ENCODE data around the gene MTTP. TPM values are rescaled to one million over a fixed set of nuclear protein-coding genes. Genes with fewer than 3 reads are reported as not detected.
A peak's percentile ranks its signal among the peaks of the same experiment; 100 is the strongest.
"Not testable (repeated sequence)": the region's sequence is repeated elsewhere in the genome, so short reads cannot be mapped to it uniquely, and the experiment has no call there.

MTTP gene
- polyA plus RNA-seq: not detected

- Mint-ChIP-seq H3K27ac (no peak within 1 kb of the TSS), H3K4me3 (no peak within 1 kb of the TSS), H3K27me3 (ENCODE audit: low read depth in 3 of 3) (peaks cover 5 to 13% (median 7%) of the 10 kb centered on the region in 3 donors), H3K4me1 (no peaks in the 10 kb centered on the region), H3K36me3 (no peaks in the 10 kb centered on the region), H3K9me3 (no peaks in the 10 kb centered on the region)
- DNase-seq: no peak
Measured at GRCh38 chr4:99574530-99575324, at the start of gene MTTP. Gene MTTP, plus strand, starts transcription at chr4:99574824. Its CDS starts 86 bp downstream, at chr4:99574910.

GRCh38 chr4:99529228-99529627, 45.4 kb upstream of the MTTP start:
- H3K4me1 Mint-ChIP-seq: no peaks in the 10 kb centered on the region
- DNase-seq: no peak
- H3K9me3 Mint-ChIP-seq: peaks cover 0 to 2% (median 0%) of the 10 kb centered on the region in 6 donors
- H3K27ac Mint-ChIP-seq: no peak overlapping the region
- peaks cover 0 to 2% (median 1%) of the 10 kb centered on the region in 3 donors for H3K27me3 Mint-ChIP-seq (ENCODE audit: low read depth in 3 of 3)
- H3K36me3 Mint-ChIP-seq: no peaks in the 10 kb centered on the region
- H3K4me3 Mint-ChIP-seq: no peak overlapping the region

- Mint-ChIP-seq H3K27me3 (ENCODE audit: low read depth in 3 of 3) (peaks cover 0 to 2% (median 1%) of the 10 kb centered on the region in 3 donors), H3K27ac (no peak overlapping the region), H3K36me3 (no peaks in the 10 kb centered on the region), H3K9me3 (peaks cover 0 to 2% (median 0%) of the 10 kb centered on the region in 6 donors), H3K4me3 (no peak overlapping the region), H3K4me1 (no peaks in the 10 kb centered on the region)
- DNase-seq: no peak
Measured at GRCh38 chr4:99529956-99530355, 44.7 kb upstream of the MTTP start.

GRCh38 chr4:99534699-99535098, 39.9 kb upstream of the MTTP start:
- H3K36me3 Mint-ChIP-seq; H3K4me1 Mint-ChIP-seq; H3K4me3 Mint-ChIP-seq; H3K27me3 Mint-ChIP-seq (ENCODE audit: low read depth in 3 of 3); H3K9me3 Mint-ChIP-seq; DNase-seq; H3K27ac Mint-ChIP-seq: not testable (repeated sequence)

GRCh38 chr4:99536271-99536670, 38.4 kb upstream of the MTTP start:
- peaks cover 0 to 4% (median 0%) of the 10 kb centered on the region in 6 donors for H3K9me3 Mint-ChIP-seq
- no peaks in the 10 kb centered on the region for H3K4me1 Mint-ChIP-seq
- no peaks in the 10 kb centered on the region for H3K36me3 Mint-ChIP-seq
- no peak for DNase-seq
- H3K27ac Mint-ChIP-seq: no peak overlapping the region
- H3K27me3 Mint-ChIP-seq (ENCODE audit: low read depth in 3 of 3): peaks cover 0 to 9% (median 0%) of the 10 kb centered on the region in 3 donors
- no peak overlapping the region for H3K4me3 Mint-ChIP-seq

- Mint-ChIP-seq H3K4me3 (no peak overlapping the region), H3K36me3 (no peaks in the 10 kb centered on the region), H3K4me1 (no peaks in the 10 kb centered on the region), H3K27me3 (ENCODE audit: low read depth in 3 of 3) (peaks cover 0 to 9% (median 0%) of the 10 kb centered on the region in 3 donors), H3K9me3 (peaks cover 0 to 4% (median 0%) of the 10 kb centered on the region in 6 donors), H3K27ac (no peak overlapping the region)
- DNase-seq: no peak
Measured at GRCh38 chr4:99536848-99537247, 37.8 kb upstream of the MTTP start.

- H3K27me3 Mint-ChIP-seq (ENCODE audit: low read depth in 3 of 3): peaks cover 0 to 9% (median 1%) of the 10 kb centered on the region in 3 donors
- peaks cover 0 to 4% (median 0%) of the 10 kb centered on the region in 6 donors for H3K9me3 Mint-ChIP-seq
- H3K4me3 Mint-ChIP-seq: no peak overlapping the region
- H3K27ac Mint-ChIP-seq: no peak overlapping the region
- no peak for DNase-seq
- H3K36me3 Mint-ChIP-seq: no peaks in the 10 kb centered on the region
- H3K4me1 Mint-ChIP-seq: no peaks in the 10 kb centered on the region
Measured at GRCh38 chr4:99537674-99538073, 37.0 kb upstream of the MTTP start.

- H3K27ac Mint-ChIP-seq: no peak overlapping the region
- DNase-seq: no peak
Measured at GRCh38 chr4:99540277-99540939, 34.2 kb upstream of the MTTP start.

GRCh38 chr4:99552872-99553271, 21.8 kb upstream of the MTTP start:
- H3K4me3 Mint-ChIP-seq: no peak overlapping the region
- no peaks in the 10 kb centered on the region for H3K27me3 Mint-ChIP-seq (ENCODE audit: low read depth in 3 of 3)
- no peaks in the 10 kb centered on the region for H3K9me3 Mint-ChIP-seq
- no peaks in the 10 kb centered on the region for H3K4me1 Mint-ChIP-seq
- DNase-seq: no peak
- H3K36me3 Mint-ChIP-seq: peaks cover 11 to 35% (median 17%) of the 10 kb centered on the region in 3 donors
- no peak overlapping the region for H3K27ac Mint-ChIP-seq

More at GRCh38 chr4:99540277-99540939, 34.2 kb upstream of the MTTP start:
- Mint-ChIP-seq H3K4me1 (no peaks in the 10 kb centered on the region), H3K27me3 (ENCODE audit: low read depth in 3 of 3) (peaks cover 0 to 9% (median 2%) of the 10 kb centered on the region in 3 donors), H3K9me3 (peaks cover 0 to under 1% (median 0%) of the 10 kb centered on the region in 6 donors), H3K36me3 (peaks cover 0 to 2% (median 0%) of the 10 kb centered on the region in 3 donors), H3K4me3 (no peak overlapping the region)

GRCh38 chr4:99563310-99564186, 11.1 kb upstream of the MTTP start, which contains the start of gene TRMT10A:
Gene TRMT10A, minus strand, starts transcription at chr4:99564039. Its CDS starts 4,701 bp downstream, at chr4:99559338.
- Mint-ChIP-seq H3K9me3 (no peaks in the 10 kb centered on the region), H3K36me3 (peaks cover 0 to 4% (median 0%) of the 10 kb centered on the region in 3 donors), H3K4me3 (peak within 1 kb of the TSS; percentile 95 to 98 (median 98)), H3K27me3 (ENCODE audit: low read depth in 3 of 3) (peaks cover 19 to 31% (median 20%) of the 10 kb centered on the region in 3 donors), H3K4me1 (peaks cover 14 to 32% of the 10 kb centered on the region in 2 donors), H3K27ac (peak within 1 kb of the TSS; percentile 99 to 100 (median 100))
- DNase-seq: peak; percentile 95

GRCh38 chr4:99564921-99565320, 9.7 kb upstream of the MTTP start:
- Mint-ChIP-seq H3K9me3 (peaks cover 0 to 2% (median 0%) of the 10 kb centered on the region in 6 donors), H3K4me3 (peak overlapping the region; percentile 1 to 63 (median 21)), H3K36me3 (peaks cover 0 to 4% (median 0%) of the 10 kb centered on the region in 3 donors), H3K27me3 (ENCODE audit: low read depth in 3 of 3) (peaks cover 20 to 31% (median 20%) of the 10 kb centered on the region in 3 donors), H3K4me1 (peaks cover 14 to 32% of the 10 kb centered on the region in 2 donors), H3K27ac (peak overlapping the region in 1 of 6 donors; percentile 39)
- DNase-seq: no peak

- Mint-ChIP-seq H3K9me3 (peaks cover 0 to 2% (median 0%) of the 10 kb centered on the region in 6 donors), H3K27me3 (ENCODE audit: low read depth in 3 of 3) (peaks cover 9 to 13% (median 11%) of the 10 kb centered on the region in 3 donors), H3K36me3 (no peaks in the 10 kb centered on the region), H3K27ac (no peak overlapping the region), H3K4me1 (no peaks in the 10 kb centered on the region), H3K4me3 (no peak overlapping the region)
- DNase-seq: no peak
Measured at GRCh38 chr4:99571883-99572282, 2.7 kb upstream of the MTTP start.

GRCh38 chr4:99572527-99573240, 1.9 kb upstream of the MTTP start:
- Mint-ChIP-seq H3K4me1 (no peaks in the 10 kb centered on the region), H3K9me3 (peaks cover 0 to 2% (median 0%) of the 10 kb centered on the region in 6 donors), H3K27me3 (ENCODE audit: low read depth in 3 of 3) (peaks cover 5 to 11% (median 11%) of the 10 kb centered on the region in 3 donors), H3K4me3 (no peak overlapping the region), H3K27ac (no peak overlapping the region), H3K36me3 (no peaks in the 10 kb centered on the region)
- DNase-seq: no peak
